Activated CD8-positive, alpha-beta memory T cell treated with anti-CD3 and anti-CD28 coated beads for 4 hours (primary cell): ENCODE measurements around the gene TSNAX.
"Not testable (repeated sequence)": the region's sequence is repeated elsewhere in the genome, so short reads cannot be mapped to it uniquely, and the experiment has no call there.

Source experiments
- DNase-seq, 2 donors: peaks; one replicate each; pipeline ENCODE4 v3.0.0-alpha.2; 2020; ENCODE audit warnings: low read depth in 2 of 2

Gene TSNAX

GRCh38 chr1:231561647-231562383 is 33.3 kb downstream of the TSNAX start:
- no peak for DNase-seq

DNA sequence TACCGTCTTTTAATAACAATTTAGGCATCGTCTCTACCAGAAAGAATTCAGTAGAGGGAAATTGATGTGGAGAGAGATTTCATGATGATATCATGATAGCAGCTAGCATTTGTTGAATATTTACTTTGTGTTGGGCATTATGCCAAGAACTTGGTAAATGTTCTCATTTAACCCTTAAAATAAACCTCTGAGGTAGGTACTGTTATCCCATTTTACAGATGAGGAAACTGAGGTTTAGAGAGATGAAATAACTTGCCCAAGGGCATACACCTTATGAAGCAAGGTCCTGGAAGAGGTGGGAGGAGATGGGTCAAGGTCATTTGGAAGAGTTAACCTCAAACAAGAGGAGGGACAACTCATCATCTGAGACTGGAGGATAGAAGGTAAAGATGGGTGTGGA is 34.8 kb downstream of the TSNAX start:
- DNase-seq: no peak

DNA sequence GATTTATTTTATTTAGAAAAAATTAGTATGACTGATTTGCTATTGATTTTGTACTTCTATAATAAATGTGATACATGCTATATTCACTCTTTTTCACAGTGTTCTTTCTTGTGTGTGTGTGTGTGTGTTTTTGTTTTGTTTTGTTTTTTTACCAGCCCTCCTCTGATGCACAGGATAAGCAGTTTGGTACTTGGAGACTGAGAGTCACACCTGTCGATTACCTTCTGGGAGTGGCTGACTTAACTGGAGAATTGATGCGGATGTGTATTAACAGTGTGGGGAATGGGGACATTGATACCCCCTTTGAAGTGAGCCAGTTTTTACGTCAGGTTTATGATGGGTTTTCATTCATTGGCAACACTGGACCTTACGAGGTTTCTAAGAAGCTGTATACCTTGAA is 35.9 kb downstream of the TSNAX start:
- no peak for DNase-seq

GRCh38 chr1:231566496-231566895 is 38.0 kb downstream of the TSNAX start:
- no peak for DNase-seq

DNA sequence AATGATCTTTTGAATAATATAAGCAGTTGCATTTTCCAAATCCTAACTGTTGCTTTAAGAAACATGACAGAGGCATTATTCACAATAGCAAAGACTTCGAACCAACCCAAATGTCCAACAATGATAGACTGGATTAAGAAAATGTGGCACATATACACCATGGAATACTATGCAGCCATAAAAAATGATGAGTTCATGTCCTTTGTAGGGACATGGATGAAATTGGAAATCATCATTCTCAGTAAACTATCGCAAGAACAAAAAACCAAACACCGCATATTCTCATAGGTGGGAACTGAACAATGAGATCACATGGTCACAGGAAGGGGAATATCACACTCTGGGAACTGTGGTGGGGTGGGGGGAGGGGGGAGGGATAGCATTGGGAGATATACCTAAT is 41.8 kb downstream of the TSNAX start:
- DNase-seq: not testable (repeated sequence)

DNA sequence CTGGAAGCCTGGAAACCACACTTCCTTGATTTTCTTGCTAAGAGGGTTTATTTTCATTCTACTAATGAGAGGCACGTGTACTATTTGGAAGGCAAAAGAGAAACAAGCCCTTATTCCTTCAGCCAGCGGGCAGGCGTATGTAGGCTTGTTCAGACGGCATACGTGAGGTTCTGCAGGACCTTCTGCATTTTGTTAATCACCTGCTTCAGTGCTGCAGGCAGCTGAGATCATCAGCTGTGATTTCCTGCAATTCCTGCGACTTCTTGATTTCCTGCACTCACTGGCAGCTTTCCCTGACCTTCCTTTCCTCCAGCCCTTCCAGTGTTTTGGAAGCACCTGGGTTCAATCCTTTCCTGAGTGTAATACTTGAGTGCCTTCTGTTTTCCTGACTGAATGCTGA is 43.4 kb downstream of the TSNAX start:
- no peak for DNase-seq

DNA sequence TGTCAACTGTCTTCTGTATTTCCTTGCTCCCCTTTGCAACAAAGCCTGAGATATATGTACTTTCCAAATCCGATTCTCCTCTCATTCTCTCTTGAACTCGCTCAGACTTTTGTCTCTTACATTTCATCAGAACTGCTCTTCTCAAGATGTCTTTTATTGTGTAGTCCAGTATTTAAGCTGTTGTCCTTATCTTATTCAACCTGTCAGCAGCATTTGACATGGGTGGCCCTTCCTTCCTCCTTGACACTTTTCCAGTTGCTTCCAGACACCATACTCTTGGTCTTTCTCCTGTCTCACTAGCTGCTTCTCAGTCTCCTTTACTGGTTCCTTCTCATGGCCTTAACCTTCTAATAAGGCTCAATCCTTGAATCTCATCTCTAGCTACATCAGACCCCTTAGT is 47.0 kb downstream of the TSNAX start:
- no peak for DNase-seq

GRCh38 chr1:231576804-231577718 is 48.6 kb downstream of the TSNAX start:
- no peak for DNase-seq

GRCh38 chr1:231580874-231581273 is 52.4 kb downstream of the TSNAX start:
- DNase-seq: no peak

DNA sequence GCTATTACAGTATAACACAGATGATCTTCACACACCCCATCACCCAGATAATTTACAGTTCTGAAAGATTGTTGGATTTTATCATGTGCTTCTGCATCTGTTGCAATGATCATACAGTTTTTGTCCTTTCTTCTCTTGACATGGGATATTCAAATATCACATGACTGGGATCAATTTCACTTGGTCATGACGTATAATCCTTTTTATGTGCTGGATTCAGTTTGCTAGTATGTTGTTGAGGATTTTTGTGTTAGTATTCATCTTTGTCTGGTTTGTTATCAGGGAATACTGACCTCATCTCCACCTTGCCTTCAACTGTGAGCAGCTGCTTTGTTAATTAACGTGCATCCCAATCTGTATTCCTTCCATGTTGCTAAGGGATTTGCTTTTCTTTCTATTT is 53.4 kb downstream of the TSNAX start:
- no peak for DNase-seq

DNA sequence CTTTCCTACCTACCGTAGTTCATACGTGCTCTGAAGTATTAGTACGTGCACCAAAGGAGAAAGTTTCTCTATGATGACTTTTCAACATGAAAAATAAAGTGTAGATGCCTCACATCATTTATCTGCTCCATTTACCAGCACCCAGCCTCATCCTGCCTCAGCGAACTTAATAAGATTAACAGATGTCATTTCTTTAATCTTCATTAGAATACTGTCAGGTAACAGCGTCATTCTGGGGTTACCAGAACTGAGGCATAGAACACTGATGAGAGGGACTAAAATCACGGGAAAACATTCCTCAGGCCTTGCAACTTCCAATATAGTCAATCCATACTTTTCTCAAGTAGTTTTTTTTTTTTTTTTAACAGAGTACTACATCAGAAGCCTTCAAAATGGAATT is 54.9 kb downstream of the TSNAX start:
- DNase-seq: no peak

DNA sequence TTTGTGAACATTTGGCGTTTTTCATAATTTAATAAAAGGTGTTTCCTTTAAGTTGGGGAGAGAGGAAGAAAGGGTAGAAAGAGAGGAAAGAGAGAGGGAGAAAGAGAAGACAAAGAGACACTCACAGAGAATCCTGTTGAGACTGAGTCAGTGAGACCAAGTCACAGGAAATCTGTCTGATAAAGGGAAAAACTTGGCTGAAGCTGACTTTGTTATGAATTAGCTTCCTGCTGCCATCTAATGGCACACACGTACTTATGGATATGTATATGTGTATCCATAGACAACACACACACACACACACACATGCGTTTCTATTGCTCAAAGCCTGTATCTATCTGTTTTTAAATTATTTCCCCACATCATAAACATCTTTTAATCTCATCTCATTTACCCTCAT is 55.6 kb downstream of the TSNAX start:
- DNase-seq: no peak

DNA sequence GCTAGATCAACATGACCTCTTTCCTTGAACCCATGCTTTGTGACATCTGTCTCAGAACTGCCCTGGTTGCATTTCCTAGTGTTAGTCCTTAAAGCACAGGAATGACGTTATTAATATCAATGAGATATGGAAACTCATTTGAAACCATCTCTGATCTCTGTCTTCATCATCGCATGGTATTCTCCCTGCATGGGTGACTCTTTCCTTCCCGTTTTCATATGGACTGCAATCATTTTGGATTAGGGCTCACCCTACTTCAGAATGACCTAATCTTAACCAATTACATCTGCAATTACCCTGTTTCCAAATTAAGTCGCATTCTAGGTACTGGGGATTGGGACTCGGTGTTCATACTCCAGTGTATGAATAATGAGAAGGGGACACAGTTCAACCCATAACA is 56.5 kb downstream of the TSNAX start:
- no peak for DNase-seq

GRCh38 chr1:231590453-231591198 is 62.2 kb downstream of the TSNAX start:
- DNase-seq: no peak

DNA sequence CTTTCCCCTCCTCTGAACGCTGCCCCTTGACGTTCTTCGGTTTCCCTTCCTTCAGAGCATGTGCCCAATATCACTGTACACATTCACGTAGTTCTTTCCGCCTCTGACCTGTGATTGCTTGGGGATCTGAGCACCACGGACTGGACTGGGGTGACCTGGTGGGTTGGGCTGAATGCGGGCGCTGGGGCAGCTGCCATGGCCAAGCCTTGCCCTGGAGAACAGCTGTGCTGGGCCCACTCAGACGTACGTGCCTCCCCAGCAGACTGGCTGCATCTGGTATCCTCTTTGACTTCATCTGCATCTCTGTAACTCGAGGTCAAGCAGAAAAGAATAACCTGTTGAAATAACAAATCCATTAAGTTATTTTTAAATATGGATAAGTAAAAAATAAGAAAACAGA is 63.0 kb downstream of the TSNAX start:
- DNase-seq: no peak

- no peak for DNase-seq
These were observed 64.3 kb downstream of the TSNAX start for GRCh38 chr1:231592809-231593208.

GRCh38 chr1:231593264-231593663 is 64.8 kb downstream of the TSNAX start:
- not testable (repeated sequence) for DNase-seq

DNA sequence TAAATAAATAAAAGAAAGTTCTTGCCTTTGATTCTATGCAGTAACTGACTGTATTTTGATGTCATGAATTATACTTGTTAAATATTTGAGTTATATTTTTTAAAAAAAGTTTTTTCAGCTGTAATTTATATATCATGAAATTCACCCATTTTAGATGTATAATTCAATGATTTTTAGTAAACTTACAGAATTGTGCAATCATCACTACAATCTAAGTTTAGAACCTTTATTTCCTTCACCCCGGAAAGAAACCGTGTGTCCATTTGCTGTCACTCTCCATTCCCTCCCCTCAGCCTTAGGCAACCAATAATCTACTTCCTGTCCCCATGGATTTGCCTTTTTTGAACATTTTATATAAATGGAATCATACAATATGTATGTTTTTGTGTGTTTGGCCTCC is 65.7 kb downstream of the TSNAX start:
- no peak for DNase-seq

- DNase-seq: no peak
These were observed 66.3 kb downstream of the TSNAX start for GRCh38 chr1:231594749-231595148.

- DNase-seq: no peak
These were observed 67.9 kb downstream of the TSNAX start for GRCh38 chr1:231596337-231596791.

- DNase-seq: no peak
These were observed 69.5 kb downstream of the TSNAX start for GRCh38 chr1:231597971-231598370.

DNA sequence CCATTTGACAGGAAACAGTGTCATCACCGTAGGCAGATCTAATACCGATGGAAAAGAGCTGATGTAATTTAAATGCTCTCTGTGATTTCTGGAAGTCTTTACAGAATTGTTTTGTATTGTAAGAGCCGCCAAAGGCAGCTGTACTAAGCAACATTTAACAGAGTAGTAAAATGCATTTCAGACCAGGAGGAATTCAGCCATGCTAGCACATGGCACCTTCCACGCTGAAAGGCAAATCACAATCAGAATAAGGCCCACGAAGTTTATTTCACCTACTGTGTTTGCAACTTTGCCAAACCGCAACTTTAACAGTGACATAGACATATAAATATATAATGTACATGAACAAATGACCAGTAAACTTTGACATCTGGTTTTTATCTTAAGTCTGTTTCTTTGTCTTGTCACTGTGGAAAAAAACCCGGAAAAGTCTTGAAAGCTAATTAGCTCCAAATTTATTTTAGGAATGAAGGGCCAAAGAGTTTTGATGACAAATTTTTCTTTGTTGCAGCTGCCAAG is 72.0 kb downstream of the TSNAX start:
- no peak for DNase-seq
